ENCODE measurements around the gene TMC1.

- TF ChIP-seq, protein P1, sequence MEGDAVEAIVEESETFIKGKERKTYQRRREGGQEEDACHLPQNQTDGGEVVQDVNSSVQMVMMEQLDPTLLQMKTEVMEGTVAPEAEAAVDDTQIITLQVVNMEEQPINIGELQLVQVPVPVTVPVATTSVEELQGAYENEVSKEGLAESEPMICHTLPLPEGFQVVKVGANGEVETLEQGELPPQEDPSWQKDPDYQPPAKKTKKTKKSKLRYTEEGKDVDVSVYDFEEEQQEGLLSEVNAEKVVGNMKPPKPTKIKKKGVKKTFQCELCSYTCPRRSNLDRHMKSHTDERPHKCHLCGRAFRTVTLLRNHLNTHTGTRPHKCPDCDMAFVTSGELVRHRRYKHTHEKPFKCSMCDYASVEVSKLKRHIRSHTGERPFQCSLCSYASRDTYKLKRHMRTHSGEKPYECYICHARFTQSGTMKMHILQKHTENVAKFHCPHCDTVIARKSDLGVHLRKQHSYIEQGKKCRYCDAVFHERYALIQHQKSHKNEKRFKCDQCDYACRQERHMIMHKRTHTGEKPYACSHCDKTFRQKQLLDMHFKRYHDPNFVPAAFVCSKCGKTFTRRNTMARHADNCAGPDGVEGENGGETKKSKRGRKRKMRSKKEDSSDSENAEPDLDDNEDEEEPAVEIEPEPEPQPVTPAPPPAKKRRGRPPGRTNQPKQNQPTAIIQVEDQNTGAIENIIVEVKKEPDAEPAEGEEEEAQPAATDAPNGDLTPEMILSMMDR (conservative IDR thresholded peaks at IDR 0.05) = no peak
- TF ChIP-seq ZFX (IDR thresholded peaks at IDR 0.05) = no peak
Measured at GRCh38 chr9:72597181-72597517, 75.7 kb downstream of the TMC1 start.
